DMS 273 treated with DMSO at 0.1 percent for 48 hours (cell line): ENCODE results near the gene URGCP.

Experiments used
- DNase-seq: peaks from one replicate; lab custom pipeline; 2025; lab: John Stamatoyannopoulos, UW

The URGCP gene, protein sequence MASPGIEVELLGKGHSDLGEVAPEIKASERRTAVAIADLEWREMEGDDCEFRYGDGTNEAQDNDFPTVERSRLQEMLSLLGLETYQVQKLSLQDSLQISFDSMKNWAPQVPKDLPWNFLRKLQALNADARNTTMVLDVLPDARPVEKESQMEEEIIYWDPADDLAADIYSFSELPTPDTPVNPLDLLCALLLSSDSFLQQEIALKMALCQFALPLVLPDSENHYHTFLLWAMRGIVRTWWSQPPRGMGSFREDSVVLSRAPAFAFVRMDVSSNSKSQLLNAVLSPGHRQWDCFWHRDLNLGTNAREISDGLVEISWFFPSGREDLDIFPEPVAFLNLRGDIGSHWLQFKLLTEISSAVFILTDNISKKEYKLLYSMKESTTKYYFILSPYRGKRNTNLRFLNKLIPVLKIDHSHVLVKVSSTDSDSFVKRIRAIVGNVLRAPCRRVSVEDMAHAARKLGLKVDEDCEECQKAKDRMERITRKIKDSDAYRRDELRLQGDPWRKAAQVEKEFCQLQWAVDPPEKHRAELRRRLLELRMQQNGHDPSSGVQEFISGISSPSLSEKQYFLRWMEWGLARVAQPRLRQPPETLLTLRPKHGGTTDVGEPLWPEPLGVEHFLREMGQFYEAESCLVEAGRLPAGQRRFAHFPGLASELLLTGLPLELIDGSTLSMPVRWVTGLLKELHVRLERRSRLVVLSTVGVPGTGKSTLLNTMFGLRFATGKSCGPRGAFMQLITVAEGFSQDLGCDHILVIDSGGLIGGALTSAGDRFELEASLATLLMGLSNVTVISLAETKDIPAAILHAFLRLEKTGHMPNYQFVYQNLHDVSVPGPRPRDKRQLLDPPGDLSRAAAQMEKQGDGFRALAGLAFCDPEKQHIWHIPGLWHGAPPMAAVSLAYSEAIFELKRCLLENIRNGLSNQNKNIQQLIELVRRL

GRCh38 chr7:43906331-43907010, at the start of gene URGCP:
URGCP (minus strand) TSS chr7:43906596; CDS start chr7:43906575, 21 bp downstream.
- DNase-seq, result no peak

DNA sequence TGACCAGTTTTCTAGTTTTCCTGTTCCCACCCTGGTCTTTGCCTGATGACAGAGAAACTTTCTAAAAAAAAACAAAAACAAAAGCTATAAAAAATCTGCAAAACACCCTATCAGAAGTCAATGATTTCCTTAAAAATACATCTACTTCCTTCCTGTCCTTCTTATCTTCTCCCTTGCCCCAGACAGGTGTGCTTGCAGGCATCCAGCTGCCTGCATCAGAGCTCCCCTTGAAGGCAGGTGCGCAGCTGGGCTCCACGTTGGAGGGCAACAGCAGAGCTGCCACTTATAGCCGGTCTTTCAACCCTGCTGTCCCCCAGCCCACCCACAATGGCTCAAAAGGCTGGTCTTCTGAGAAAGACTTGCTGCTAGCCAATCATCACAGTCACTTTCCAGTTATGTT, 49.6 kb upstream of the URGCP start:
- no peak for DNase-seq

- DNase-seq, result peak; percentile 72
Measured at GRCh38 chr7:43954524-43955228, 48.3 kb upstream of the URGCP start.

DNA sequence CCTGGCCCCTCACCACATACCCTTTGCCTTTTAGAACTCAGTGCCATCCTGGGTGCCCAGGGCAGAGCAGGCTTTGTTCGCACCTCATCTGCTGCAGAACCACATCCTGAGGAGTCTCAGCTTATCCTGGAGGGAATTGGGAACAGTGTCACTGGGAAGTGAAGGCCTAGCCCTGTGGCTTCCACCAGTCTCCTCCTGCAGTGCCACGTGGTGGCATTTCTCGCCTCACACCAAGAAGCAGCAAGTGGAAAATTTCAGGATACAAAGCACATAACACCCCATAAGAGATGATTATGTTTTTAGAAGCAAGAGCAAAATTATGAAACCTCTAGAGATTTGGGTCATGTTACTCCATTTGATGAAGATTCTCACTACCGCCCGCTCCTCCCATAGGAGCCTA, 46.7 kb upstream of the URGCP start:
- no peak for DNase-seq

- DNase-seq, result no peak
Measured at GRCh38 chr7:43952028-43952427, 45.6 kb upstream of the URGCP start.

- no peak for DNase-seq
Measured at GRCh38 chr7:43944286-43944685, 37.9 kb upstream of the URGCP start.

- no peak for DNase-seq
Measured at GRCh38 chr7:43943417-43944187, 37.2 kb upstream of the URGCP start.

DNA sequence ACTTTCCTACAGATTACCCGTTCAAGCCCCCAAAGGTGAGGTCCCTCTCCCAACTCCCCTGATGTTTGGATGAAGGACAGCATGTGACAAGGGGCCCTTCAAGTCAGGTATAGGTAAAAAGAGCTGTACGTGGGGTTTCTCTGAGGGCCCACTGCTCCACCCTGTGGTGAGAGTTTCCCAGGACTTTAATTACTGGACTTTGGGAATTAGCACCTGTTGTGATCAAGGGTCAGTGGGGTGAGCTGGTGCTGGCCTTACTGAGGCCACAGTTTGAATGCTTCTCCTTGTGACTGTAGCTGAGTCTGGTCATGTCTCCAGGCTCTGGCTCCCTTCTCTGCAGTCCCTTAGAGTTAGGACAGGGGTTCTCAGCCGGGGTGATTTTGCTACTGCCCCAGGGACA, 36.6 kb upstream of the URGCP start:
- DNase-seq, result no peak

- no peak for DNase-seq
Measured at GRCh38 chr7:43942250-43942649, 35.9 kb upstream of the URGCP start.

DNA sequence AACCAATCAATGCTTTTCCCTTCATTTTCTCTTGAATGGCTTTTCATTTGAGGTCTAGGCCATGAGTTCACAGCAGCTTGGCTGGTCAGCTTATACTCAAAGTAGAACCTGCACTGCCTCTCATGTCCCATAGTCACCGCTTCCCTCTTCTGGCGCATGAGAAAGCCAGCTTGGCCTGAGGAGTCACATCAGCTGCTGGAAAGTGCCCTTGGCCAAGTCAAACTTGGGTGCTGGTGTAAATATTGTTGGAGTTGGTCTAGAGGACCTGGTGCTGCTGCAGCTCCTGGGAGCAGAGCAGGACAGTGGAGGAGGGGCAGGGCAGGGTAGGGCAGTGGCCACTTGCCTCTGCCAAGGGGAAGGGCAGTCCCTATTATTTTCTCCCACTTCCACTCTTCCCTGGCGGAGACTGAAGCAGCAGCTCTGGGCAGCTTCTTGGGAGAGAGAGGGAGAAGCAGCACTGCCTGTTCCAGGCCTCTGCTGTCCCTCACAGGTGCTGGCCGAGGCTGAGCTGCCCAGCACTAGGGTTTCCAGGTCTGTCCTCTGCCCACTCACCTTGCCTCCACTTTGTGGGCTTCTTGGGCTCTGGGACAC, 32.6 kb upstream of the URGCP start:
- DNase-seq, result no peak

DNA sequence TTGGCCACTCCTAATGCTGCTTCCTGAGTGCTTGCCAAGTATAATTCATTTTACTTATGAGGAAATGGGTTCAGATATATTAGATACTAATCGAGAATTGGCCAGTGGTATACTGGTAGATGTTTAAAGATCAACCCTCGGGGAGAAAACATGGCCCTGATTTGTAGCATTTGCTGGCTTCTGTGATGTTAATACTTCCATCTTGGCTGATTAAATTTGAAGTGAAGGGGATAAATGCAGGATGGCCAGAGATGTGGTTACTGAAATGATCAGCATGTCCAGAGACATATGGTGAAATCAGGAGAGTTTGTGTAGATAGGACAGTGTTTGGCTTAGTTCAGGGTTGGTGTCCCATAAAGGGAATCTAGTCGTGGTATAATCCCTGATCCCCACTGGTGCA, 31.0 kb upstream of the URGCP start:
- DNase-seq, result no peak

DNA sequence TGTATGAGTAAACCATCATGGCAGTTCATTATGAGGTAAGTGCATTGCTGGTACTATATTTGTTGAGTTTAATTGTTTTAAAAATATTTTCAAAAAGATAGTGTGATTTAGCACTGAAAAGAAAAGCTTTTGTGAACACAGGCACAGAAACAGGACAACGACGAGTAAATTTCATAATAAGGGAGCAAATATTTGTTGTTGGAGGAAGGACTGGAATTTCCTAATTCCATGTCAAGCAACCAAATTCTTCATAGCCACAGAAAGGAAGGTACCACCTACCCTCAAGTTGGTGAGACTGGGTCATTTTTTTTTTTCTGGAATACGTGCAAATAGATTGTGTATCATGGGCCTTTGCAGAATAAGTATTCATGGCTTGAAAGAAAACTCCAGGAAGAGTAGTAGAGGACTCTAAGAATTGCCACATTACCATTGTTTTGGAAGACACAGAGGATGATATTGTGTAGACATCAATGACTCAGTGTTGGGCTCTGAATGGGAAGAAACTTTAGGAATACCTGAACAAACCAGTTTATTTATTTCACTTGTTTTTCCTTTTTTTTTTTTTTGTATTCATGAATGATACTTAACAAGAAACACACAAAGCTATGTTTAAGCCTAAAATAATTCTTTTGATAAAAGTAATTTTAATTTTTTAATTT, 27.6 kb upstream of the URGCP start:
- DNase-seq, result no peak

DNA sequence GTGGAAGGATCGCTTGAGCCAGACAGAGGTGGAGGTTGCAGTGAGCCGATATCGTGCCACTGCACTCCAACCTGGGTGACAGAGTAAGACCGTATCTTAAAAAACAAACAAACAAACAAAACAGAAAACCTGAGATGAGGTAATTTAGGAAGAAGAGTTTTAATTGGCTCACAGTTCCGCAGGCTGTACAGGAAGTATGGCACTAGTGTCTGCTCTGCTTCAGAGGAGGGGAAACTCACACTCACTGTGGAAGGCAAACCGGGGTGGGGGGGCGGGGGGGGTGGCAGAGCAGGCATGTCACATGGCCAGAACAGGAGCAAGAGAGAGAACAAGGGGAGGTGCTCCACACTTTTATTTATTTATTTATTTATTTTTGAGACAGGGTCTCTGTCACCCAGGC, 24.9 kb upstream of the URGCP start:
- DNase-seq, result no peak

DNA sequence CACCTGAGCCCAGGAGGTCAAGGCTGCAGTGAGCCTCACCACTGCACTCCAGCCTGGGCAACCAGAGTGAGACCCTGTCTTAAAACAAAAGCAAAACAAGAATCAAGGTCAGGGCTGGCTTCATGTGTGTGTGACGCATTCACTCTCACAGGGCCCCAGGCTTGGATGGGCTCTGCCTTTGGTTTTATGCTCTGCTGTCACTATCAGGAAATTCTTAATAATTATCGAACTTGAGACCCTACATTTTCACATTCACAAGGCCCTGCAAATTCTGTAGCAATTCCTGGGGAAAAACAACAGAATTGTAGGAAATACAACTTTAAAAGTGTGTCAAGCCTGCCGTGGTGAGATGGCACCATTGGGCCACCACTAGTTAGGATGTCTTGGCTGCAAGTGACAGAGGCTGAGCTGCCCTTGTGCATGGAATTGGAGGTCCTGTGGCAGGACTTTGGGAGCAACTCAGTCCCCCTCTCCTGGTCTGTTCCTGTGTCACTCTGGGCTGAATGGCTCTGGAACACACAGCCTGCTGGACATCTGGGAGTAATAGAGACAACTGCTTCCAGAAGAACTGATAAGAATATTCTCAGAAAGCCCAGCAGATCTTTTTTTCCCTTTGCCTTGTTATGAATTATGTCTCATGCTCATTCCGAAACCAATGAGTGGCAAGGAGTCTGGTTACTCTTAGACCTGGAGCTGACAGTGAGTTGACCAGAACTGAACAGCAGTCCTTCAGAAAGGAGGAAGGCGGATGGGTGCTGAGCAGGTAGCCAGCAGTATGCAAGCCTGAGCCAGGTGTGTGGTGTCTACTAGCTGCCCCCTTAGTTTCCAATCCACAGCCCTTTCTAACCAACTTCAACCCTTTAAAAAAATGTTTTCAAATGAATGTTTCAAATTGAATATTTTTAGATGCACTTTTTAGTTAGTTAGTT, 23.4 kb upstream of the URGCP start:
- DNase-seq, result no peak

DNA sequence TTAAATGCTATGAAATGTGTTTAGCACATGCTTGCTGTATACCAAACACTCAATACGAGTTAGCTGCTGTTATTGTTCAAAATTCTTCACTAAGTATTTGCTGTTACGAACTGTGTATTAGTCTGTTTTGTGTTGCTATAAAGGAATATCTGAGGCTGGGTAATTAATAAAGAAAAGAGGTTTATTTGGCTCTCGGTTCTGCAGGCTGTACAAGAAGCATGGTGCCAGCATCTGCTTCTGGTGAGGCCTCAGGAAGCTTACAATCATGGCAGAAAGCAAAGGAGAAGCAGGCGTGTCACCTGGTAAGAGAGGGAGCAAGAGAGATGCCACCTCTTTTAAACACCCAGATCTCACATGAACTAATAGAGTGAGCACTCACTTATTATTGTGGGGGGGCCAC, 21.4 kb upstream of the URGCP start:
- DNase-seq, result no peak

GRCh38 chr7:43926798-43927123, 20.4 kb upstream of the URGCP start:
- DNase-seq, result peak; percentile 75

DNA sequence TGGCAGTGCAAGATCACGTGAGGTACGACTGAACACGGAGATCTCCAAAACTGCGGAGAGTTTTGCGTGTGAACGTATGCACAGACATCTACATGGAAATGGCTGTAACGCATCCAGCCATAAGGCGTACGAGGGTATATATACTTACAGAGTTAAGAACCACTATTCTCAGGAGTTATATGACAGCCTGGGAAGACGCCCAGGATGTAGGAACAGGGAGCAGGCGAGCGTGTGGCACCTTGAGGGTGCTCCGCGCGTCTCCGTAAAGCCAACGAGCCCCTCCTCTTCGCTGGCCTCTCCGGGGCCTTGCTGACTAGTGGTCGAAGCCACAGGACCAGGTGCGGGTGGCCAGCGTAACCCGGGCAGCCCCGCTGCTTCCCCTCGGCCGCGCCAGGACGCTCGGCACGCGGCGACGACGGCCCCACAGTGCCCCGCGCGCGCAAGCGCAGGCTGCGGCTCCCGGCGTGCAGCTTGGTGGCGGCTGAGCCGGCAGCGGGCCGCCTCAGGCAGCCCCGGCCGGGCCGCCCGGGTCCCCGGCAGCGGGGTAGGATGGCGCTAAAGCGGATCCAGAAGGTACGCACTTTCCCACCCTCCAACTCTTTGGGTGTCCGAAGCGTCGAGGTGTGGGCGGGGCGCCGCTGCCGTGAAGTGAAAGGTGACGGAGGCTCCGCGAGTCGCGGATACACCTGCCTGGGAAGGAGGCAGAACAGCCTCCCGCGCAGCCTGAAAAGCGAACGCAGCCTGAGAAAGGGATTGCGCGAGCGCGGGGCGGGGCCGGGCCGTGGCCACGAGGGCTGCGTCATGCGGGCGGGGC, 19.8 kb upstream of the URGCP start, which contains the start of gene UBE2D4:
UBE2D4 (plus strand) TSS at position 453 of the 814 bp plus-strand sequence; CDS start at position 550, 97 bp downstream.
- peak; percentile 75 for DNase-seq

DNA sequence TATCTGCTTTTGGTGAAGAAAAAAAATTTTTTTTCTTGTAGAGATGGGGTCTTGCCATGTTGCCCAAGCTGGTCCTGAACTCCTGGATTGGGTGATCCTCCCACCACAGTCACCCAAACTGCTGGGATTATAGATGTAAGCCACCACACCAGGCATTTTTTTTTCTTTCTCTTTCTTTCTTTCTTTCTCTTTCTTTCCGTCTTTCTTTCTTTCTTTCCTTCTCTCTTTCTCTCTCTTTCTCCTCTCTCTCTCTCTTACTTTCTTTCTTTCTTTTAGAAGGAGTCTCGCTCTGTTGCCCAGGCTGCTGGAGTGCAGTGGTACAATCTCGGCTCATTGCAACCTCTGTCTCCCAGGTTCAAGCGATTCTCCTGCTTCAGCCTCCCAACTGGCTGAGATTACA, 16.3 kb upstream of the URGCP start:
- no peak for DNase-seq
